Calu3 (cell line): Measurements from ENCODE around the gene RGS1. TPM values are rescaled to one million over a fixed set of nuclear protein-coding genes. Genes with fewer than 3 reads are reported as not detected.

ENCODE experiments used
- BruUV-seq: library from RNA; stranded (reverse); fragments of 400-500 nt; replicated peaks from 2 replicates; lab custom pipeline; 2021; lab: Mats Ljungman, UMichigan
- CTCF ChIA-PET: fragments of 300-600 bp; sonication (Branson Sonifier 250); formaldehyde crosslinking; loops from one replicate; lab custom pipeline; 2022; ENCODE audit warnings: antibody characterized with exemption; lab: Charles Lee
- DNase-seq: peaks from one replicate; pipeline ENCODE4 v3.0.0; 2022
- H3K27ac Mint-ChIP-seq: one replicate; pipeline ENCODE4 v1.8.0; 2022; ENCODE audit warnings: mixed read lengths; ENCODE audit not compliant: unreplicated experiment
- H3K27me3 Mint-ChIP-seq: one replicate; pipeline ENCODE4 v1.8.0; 2022; ENCODE audit warnings: mixed read lengths; ENCODE audit not compliant: unreplicated experiment
- H3K36me3 Mint-ChIP-seq: one replicate; pipeline ENCODE4 v1.8.0; 2022; ENCODE audit warnings: mild to moderate bottlenecking, moderate library complexity, mixed read lengths; ENCODE audit not compliant: insufficient read depth, unreplicated experiment
- H3K4me1 Mint-ChIP-seq: one replicate; pipeline ENCODE4 v1.8.0; 2022; ENCODE audit warnings: mild to moderate bottlenecking, low read depth, mixed read lengths; ENCODE audit not compliant: unreplicated experiment
- H3K4me3 Mint-ChIP-seq: one replicate; pipeline ENCODE4 v1.8.0; 2022; ENCODE audit warnings: mild to moderate bottlenecking, low read depth, moderate library complexity, mixed read lengths; ENCODE audit not compliant: unreplicated experiment
- H3K9me3 Mint-ChIP-seq: one replicate; pipeline ENCODE4 v1.8.0; 2022; ENCODE audit warnings: low read depth, mixed read lengths; ENCODE audit not compliant: unreplicated experiment
- CTCF ChIP-seq: fragments of 200-600 bp; IDR thresholded peaks from one replicate; pipeline ENCODE4 v1.8.0; 2022; ENCODE audit warnings: antibody characterized with exemption; ENCODE audit not compliant: unreplicated experiment
- intact Hi-C: fragments of 100-400 bp; cut with micrococcal nuclease; formaldehyde crosslinking; loops from one replicate; pipeline ENCODE4 v1.10.0; 2022; ENCODE audit not compliant: unreplicated experiment
- total RNA-seq: library from RNA; stranded (reverse); gene quantifications from 2 replicates; pipeline ENCODE4 v1.2.3, GENCODE V29; 2022

RGS1 gene
- total RNA-seq, 1 experiment from 2014 or later, result not detected

- TF ChIP-seq CTCF, result no peak
- intact Hi-C loops, result no loop called here
- Mint-ChIP-seq H3K4me1 (no peaks in the 10 kb centered on the region), H3K4me3 (no peak overlapping the region), H3K27ac (no peak overlapping the region), H3K9me3 (no peaks in the 10 kb centered on the region), H3K36me3 (no peaks in the 10 kb centered on the region), H3K27me3 (no peaks in the 10 kb centered on the region)
- CTCF ChIA-PET, result no interaction called here
- BruUV-seq, result no TSS peak
- no peak for DNase-seq
Measured at GRCh38 chr1:192576190-192577144, 894 bp downstream of the RGS1 start.

- intact Hi-C loops, result no loop called here
- H3K27me3 Mint-ChIP-seq, result no peaks in the 10 kb centered on the region
Measured at GRCh38 chr1:192577145-192578140, 1.9 kb downstream of the RGS1 start.

GRCh38 chr1:192578144-192578909, 2.8 kb downstream of the RGS1 start:
- Mint-ChIP-seq H3K4me1 (no peaks in the 10 kb centered on the region), H3K27me3 (no peaks in the 10 kb centered on the region), H3K9me3 (no peaks in the 10 kb centered on the region), H3K27ac (no peak overlapping the region), H3K36me3 (no peaks in the 10 kb centered on the region), H3K4me3 (no peak overlapping the region)
- no TSS peak for BruUV-seq
- DNase-seq, result no peak
- TF ChIP-seq CTCF, result no peak
- CTCF ChIA-PET, result no interaction called here
- intact Hi-C loops, result no loop called here

More at GRCh38 chr1:192577145-192578140, 1.9 kb downstream of the RGS1 start:
- TF ChIP-seq CTCF, result no peak
- Mint-ChIP-seq H3K4me1 (no peaks in the 10 kb centered on the region), H3K36me3 (no peaks in the 10 kb centered on the region), H3K4me3 (no peak overlapping the region), H3K27ac (no peak overlapping the region), H3K9me3 (no peaks in the 10 kb centered on the region)
- BruUV-seq, result no TSS peak
- CTCF ChIA-PET, result no interaction called here
- DNase-seq, result no peak
